GM19099 (cell line): ENCODE data around the gene DSTN.

Experiments used
- POLR2A ChIP-seq: IDR thresholded peaks from 3 replicates; pipeline ENCODE4 v1.6.1; 2011; ENCODE audit warnings: low read depth; ENCODE audit not compliant: insufficient read length; ENCODE audit errors: extremely low read depth

The DSTN gene

DNA sequence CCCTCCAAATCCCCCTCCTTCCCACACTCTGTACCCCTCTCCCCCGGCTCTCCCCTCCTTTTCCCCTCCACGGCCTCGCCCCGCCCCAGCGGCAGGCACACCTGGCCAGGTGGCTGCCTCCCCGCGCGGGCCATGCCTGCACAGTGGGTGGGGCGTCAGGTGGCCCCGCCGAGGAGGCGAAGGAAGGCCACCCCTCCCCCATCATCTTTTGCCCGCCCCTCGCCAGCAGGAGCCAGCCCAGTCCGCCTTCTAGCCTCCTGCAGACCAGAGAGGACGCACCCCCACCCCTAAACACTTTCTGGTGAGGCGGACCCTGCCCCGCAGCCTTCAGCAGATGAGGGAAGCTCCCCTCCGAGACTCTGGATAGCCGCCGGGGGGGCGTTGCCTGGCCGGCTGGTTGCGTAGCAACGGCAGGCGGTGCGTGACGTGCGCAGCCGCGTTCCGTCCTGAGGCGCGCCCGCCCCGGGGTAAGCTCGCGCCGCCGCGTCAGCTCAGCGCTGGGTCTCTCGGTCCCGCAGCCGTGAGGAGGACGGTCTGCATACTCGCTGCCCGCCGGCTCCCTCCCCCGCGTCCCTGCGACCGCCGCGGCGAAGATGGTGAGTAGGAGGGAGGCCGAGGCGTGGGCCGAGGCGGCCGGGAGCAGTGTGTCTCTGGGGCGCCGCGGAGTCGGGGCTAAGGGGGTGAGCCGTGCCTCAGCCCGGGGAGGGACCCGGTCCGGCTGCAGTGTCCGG, at the start of gene DSTN:
Gene DSTN, plus strand, starts transcription at position 460 of the 731 bp plus-strand sequence. Its CDS starts 134 bp downstream, at position 594.
- TF ChIP-seq POLR2A, result peak; percentile 64

DNA sequence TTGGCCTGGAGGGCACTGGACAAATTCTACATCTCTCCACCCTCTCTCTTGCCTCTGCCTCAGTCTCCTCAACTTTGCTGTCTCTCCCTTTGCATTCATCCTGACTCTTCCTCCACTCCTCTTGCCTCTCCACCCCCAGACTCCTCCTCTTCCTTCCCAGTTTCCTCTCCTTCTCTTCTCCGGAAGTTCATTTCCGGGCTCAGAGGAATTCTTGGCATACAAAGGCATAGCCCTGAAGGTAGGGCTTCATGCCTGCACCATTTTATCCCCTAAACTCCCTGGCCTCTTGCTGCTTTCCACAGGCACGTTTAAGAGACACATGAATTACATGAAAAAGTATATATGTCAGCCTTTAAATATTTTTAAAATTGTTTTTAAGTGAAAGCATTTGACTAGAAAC, 49.3 kb upstream of the DSTN start:
- no peak for TF ChIP-seq POLR2A

DNA sequence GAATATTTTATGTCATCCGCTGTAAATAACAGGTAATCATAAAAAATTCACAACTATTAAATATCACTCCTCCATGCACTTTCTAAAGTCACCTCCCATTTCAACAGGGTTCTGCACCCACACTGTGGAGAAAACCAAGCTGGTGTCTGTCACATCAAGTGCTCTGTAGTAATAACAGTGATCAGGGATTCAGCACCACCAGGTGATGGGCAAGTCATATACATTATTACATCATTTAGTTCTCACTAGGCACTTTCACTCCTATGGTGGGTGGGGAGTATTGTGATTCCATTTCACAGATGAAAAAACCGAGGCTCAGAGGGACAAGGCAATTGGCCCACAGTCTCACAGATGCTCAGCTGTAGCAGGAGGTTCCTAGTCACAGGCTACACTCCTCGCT, 47.3 kb upstream of the DSTN start:
- no peak for TF ChIP-seq POLR2A

DNA sequence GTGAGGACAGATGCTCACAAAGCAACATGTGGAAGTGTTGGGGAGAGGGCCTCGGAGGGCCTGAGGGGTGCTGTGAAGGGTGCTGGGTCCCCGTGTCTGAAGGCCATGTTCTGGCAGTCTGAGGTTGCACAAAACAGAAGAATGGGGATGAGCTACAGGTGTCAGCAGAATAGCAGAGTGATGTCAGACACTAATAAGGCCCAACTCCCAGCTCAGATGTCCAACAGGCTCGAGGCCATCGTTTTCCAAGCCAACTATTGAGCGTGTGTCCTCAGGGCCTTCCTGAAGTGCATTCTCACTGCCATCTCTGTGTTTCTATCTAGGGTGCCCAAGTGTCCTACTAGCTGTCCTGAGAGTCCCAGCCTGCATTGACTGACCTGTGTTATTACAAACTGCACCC, 46.5 kb upstream of the DSTN start:
- no peak for TF ChIP-seq POLR2A

DNA sequence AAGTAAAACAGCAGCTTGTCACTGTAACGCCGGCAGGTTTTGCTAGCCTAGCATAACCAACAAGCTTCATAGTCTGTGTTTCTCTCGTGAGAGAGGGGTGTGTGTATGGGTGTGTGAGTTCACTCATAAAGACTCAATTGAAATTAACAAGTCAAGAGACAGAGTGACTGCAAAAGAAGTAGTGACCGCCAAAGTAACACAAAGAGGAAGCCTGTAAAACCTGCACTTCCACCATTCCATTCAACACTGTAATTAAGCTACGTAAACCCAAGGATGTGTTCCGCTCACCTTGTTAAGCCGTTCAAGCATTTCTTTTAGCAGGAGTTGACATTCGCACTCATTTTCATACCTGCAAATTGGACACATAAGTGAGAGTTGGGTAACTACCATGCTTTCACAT, 45.3 kb upstream of the DSTN start:
- TF ChIP-seq POLR2A, result no peak

DNA sequence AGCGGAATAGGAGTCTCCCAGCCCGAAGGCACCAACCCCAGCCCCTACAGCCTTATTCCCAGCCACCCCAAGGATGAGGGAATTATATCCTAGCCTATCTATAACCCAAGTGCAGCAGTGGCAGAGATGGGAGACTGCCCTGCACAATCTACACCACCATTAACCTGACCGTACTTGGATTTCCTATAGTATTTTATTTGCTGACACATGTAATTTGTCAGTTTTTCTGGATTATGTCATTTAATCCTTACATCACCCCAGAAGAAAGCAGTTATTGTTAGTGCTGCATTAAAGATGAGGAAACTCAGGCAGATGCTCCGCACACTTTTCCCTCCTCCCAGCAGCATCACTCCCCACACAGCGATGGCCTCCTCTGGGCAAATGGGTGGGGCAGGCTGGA, 44.7 kb upstream of the DSTN start:
- TF ChIP-seq POLR2A, result no peak

DNA sequence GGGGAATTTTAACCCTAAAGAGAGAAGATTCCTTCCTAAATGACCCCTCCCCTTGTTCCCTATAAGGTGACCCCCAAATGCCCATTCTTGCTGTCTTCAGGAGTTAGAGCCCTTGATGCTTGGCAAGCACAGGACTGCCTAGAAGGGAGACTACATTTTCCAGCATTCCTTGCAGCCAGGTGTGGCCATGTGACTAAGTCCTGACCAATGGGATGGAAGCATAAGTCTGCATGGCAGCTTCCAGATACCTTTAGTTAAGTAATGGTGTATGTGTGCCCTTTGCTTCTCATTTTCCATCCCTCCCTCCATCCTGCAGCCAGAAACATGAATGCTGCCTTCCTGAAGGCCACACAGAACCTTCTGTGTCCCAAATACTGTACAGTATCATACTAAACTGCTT, 44.2 kb upstream of the DSTN start:
- no peak for TF ChIP-seq POLR2A

DNA sequence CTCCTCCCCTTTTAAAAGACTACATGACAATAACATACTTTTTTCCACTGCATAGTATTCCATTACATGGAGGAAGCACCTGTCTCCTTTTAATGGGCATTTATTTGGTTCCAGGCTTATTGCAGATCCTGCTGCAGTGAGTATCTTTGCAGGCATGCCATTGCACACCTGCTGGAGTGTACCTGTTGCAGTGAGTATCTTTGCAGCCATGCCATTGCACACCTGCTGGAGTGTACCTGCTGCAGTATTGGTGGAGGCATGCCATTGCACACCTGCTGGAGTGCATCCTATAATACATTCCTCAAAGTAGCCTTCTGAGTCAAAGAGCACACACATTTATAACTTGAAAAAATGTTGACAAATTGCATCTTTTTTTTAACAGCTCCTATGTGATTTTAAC, 40.3 kb upstream of the DSTN start:
- no peak for TF ChIP-seq POLR2A

DNA sequence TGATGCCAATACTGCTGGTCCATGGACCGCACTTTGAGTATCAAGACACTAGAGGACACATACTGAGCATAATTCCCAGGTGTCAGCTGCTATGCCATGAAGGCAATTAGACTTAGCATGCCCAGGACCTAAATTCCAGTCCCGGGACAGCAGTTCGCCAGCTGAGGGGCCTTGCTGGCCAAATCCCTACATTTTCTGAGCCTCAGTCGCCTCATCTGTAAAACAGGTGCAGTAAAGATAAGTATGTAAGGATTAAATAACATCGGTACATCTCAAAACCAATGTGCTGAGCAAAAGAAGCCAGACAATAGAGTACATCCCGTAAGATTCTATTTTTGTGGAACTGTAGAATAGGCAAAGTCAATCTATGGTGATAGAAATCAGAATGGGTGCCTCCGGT, 39.7 kb upstream of the DSTN start:
- TF ChIP-seq POLR2A, result no peak

DNA sequence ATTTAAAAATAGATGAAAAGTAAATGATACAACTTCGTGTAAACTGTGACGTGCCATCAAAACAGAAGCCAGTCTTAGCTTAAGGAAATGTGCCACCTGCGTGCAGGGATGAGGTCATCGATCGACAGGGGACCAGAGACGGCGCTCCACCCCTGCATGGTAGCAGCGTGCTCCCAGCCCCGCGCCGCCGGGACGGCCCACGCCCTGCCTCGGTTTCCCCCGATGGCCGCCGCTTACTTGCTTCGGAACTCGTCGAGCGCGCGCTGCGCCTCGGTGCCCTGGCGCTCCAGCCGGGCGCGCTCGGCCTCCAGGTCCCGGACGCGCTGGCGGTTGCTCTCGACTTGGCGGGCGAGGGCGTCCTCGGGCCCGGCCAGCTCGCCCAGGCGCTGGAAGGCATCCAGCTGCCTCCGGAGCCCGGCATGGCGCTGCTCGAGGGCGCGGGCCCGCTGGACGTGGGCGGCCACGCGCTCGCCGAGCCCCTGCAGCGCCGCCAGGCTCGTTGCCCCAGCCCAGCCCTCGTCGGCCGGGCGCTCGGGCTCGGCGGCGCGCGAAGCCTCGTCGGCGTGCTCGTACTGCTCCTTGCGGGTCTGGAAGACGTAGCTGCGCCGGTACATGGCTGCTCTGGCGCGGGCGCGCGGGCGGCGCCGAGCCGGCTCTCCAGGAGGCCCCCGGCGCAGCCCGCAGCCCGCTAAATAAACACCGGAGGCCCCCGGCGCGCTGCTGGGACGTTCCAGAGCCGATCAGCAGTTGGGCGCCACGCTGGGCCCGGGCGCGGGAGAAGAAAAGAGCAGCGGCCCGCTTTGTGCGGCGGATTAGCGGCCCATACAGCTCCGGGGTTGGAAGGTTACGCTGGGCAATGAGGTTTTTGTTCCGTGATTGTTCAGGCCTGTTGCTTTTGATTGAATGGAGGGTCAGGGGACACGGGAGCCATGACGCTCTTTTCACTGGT, 38.9 kb upstream of the DSTN start, which contains the start of gene BFSP1:
Gene BFSP1, minus strand, starts transcription at position 664 of the 949 bp plus-strand sequence. Its CDS starts 50 bp downstream, at position 614.
- no peak for TF ChIP-seq POLR2A

DNA sequence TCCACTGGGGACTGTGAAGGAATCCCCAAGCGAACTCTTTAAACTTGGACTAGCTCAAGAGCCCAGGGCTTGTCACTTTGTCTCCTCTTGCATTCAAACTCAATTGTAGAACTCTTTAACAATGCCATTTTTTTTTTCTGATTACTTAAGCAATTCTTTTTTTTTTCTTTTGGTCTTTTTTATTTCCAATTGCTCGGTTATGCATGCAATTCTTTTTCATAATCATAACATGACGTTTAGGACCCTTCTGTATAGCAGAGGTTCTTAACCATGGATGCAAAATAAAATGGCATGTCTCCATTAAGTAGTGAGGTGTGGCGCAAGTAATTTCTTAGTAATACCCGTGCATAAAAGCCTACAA, 38.2 kb upstream of the DSTN start:
- no peak for TF ChIP-seq POLR2A

DNA sequence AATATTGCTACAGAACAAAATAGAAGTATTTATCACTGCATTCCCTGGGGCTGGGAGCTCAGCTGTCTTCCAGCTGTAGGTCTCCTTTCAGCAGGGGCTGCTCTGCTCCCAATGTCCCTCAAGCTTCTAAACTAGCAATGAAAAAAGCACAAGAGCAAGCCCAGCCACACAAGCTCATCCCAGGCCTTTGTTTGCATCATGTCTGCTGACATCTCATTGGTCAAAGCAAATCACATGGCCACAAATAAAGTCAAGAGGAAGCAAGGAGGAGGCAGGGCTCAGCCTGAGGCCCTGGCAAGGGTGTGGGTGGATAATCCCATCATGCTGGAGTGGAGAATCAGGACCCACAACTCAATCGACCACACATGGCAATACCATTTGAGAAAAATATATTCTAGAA, 36.5 kb upstream of the DSTN start:
- TF ChIP-seq POLR2A, result no peak

DNA sequence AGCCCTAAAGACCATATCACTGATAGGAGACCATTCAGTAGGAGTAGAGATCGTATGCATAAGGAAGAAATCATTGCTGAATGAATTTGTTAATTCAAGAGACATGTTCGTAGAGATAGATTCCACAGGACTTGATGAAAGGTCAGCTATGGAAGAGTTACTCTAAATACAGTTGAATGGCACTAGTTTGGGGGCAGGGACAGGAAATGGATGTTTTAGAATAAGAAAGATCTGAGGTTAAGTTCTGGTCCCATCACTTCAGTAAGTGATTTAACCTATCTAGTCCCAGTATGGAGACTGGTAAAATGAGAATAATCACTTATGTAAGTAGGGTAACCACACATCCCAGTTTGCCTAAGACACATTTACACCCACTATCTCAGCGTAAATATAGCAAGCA, 35.8 kb upstream of the DSTN start:
- TF ChIP-seq POLR2A, result no peak

DNA sequence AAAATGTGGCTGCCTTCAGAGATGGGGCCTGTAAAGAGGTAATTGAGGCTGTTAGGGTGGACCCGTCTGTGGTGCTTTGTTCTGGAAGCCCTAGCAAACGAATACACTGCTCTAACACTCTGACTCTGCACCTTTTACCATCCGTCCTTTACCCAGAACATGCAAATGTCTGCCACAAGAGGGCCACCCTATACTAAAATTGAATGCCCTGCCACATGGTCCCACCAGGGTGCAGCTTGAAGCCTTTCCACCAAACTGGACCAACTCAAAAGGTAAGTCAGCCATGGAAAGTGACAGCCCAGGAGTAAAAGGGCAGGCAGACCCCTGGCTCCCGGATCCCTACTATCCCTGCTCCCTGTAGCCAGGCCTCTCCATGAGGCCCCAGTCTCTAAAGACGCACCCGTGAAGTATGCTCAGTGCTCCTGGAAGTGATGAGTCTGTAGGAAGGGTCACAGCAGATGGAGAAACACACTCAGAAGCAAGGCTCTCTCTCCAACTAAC, 32.9 kb upstream of the DSTN start:
- no peak for TF ChIP-seq POLR2A

DNA sequence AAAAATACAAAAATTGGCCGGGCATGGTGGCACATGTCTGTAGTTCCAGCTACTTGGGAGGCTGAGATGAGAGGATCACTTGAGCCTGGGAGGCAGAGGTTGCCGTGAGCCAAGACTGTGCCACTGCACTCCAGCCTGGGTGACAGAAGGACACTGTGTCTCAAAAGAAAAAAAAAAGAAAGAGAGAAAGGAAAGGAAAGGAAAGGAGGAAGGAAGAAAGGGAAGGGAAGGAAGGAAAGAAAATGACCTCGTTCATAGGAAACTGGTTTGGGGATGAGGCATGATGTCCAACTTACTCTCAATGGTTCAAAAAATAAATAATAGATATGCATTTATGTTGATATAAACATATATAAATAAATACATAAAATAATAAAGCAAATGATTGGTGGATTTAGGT, 31.9 kb upstream of the DSTN start:
- no peak for TF ChIP-seq POLR2A

DNA sequence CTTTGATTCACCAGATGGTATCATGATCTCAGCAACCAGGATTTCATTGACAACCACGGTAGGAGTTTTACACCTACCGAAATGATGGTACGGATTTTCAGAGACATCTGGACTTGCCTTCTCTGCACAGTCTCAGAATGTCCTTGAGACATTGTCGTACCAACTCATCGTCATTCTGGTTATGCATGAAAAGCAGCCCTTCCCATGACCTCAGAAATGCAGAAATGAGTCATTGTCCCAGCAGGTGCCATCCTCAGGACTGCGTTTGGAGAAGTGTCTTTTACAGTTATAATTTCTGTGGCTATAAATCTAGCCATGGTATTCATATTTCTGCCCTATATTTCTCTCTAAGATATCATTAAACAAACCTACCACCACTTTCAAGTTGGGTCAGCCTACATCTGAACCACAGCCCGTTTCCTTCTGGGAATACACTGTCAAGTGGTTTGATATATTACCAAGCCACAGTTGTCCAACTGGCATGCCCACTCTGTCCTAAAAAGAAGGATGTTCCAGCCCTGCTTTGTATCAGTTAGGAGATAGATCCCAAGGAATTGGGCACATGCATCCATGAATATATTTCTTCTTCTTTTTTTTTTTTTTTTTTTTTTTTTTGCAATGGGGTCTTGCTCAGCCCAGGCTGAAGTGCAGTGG, 31.2 kb upstream of the DSTN start:
- no peak for TF ChIP-seq POLR2A

DNA sequence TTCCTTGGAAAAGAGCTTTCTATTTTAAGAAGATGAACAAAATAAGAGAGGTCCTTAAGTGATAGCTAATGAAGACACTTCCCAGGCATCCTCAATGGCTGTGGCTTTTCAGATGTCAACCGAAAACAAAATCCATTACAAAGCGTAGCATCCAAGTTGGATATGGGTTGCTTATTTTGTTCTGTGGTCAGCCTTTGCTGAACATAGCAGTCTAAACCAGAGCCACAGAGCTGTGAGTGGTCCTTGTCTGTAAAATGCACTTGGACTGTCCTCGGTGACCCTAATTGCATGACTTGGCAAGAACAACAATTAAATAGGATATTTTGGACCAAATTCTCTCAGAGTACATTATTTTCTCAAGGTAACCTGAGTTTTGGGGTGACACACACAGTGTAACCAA, 28.3 kb upstream of the DSTN start:
- TF ChIP-seq POLR2A, result no peak
